GM11168 (cell line): Measurements from ENCODE around the gene C15orf39.

Experiments
- in situ Hi-C: fragments of 300-500 bp; cut with MboI; formaldehyde crosslinking; loops from one replicate; pipeline ENCODE4 v1.12.0; 2022; ENCODE audit warnings: low sequenced_read_pairs; ENCODE audit not compliant: unreplicated experiment

The C15orf39 gene

DNA sequence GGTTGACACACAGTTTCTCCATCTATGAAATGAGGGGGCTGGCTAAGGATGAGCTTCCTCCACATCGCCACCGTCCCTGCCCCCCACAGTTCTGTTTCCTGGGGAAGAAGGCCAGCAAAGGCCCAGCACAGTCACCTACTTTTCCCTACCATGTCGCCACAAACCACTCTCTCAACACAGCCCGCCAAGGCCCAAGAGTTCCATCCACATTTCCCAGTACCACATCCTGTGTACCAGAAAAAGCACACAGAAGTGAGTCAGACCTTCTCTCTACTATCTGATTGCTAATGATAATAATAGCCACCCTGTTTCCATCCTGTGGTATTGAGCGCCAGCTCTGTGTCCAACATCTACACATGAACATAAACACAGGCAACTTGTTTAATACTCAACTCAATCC lies 30.3 kb upstream of the C15orf39 start:
- in situ Hi-C loops = no loop called here

DNA sequence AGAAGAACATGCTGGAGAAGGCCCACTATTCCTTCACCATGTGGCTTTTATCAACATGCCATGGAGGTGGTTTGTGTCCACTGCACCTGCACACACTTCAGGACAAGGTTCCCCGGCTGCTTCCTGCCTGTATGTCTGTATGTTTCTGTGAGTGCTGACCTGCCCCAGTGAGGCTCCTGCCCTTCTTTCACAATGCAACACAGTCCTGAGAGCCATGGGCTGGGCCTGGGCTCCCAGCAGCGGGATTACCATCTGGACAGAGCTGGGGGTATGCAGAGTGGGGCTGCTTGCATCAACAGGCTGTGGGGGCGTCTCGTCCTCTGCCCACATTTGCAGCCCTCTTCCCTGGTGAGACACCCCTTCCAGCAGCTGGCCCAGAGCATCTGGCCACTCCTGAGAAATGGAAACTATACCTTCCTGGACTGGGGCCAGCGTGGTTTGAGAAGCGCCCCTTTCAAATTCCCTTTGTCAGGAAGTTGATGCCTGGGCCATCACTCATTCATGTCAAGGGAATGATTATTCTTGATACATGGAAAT lies 29.3 kb upstream of the C15orf39 start:
- in situ Hi-C loops = no loop called here

DNA sequence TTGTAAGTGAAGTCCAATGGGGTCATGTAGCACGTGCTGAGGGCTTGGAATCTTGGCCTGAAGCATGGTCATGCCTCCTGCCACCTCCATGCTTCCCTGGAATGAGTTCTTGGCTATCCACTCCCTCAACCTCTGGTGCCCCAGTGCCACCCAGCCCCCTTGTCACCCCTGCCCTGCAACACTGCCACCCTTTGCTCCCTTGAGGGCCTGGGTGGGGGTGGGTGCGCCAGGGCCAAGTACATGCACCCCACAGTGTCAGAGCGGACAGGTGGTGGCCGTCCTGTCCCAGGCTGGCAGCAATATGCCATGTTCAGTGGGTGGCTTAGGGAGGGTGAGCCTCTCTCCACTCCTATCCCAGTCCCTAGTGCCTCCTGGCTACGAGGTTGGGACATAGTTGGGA lies 27.6 kb upstream of the C15orf39 start:
- in situ Hi-C loops = no loop called here

DNA sequence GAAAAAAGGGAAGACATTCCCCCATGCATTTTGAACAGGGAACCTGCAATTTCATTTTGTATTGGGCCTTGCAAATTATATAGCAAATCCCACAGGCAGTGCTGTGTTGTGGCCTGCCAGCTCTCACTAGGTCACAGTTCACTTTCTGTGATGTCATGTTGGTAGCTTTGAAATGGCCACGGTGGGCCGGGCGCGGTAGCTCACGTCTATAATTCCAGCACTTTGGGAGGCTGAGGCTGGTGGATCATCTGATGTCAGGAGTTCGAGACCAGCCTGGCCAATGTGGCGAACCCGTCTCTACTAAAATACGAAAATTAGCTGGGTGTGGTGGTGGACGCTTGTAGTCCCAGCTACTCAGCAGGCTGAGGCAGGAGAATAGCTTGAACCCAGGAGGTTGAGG lies 27.0 kb upstream of the C15orf39 start:
- in situ Hi-C loops = no loop called here

DNA sequence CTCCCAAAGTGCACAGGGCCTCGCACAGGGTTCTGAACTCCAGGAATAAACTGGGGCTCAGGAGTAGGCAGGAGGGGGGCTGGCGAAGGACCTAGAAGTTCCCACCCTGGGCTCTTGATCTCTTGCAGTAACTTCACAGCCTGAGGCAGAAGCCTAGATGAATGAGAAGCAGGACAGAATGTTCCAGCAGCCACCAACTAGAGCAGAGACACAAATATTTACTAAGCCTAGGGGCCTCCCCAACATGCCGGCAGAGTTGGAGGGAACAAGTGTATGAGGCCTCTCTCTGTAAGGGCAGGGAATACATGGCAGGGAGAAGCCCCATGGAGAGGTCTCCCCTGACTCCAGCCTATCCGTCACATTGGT lies 25.3 kb upstream of the C15orf39 start:
- in situ Hi-C loops = no loop called here

DNA sequence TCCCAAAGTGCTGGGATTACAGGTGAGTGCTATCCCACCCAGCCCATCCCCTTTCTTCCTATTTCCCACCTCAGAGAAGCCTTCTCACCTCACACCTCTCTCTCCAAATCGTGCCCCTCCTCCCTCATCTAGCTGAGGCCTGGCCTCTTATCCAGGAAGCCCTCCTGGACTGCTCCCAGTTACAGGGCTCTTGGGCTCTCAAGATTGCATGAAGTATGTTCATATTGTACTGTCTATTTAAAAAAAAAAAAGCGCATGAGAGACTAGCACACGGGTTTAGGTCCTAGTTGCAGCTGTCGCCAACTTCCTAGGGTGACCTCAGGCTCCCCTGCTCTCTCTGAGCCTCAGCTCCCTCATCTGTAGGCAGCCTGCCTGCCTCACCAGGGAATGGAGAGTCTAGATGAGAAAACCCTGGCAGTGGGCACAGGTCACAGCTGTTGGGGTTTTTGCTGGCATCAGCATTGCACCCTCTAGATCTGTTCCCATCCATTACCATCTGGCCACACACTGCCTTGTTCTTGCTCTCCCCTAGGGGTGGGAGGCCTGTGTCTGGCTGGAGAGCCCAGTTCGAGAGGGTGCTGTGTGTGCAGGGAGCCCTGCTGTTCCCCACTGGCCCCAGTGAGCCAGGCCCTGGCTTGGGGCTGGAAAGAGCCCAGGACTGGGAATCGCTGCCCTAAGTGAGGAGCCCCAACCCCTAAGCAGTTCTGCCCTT lies 24.2 kb upstream of the C15orf39 start:
- in situ Hi-C loops = no loop called here

DNA sequence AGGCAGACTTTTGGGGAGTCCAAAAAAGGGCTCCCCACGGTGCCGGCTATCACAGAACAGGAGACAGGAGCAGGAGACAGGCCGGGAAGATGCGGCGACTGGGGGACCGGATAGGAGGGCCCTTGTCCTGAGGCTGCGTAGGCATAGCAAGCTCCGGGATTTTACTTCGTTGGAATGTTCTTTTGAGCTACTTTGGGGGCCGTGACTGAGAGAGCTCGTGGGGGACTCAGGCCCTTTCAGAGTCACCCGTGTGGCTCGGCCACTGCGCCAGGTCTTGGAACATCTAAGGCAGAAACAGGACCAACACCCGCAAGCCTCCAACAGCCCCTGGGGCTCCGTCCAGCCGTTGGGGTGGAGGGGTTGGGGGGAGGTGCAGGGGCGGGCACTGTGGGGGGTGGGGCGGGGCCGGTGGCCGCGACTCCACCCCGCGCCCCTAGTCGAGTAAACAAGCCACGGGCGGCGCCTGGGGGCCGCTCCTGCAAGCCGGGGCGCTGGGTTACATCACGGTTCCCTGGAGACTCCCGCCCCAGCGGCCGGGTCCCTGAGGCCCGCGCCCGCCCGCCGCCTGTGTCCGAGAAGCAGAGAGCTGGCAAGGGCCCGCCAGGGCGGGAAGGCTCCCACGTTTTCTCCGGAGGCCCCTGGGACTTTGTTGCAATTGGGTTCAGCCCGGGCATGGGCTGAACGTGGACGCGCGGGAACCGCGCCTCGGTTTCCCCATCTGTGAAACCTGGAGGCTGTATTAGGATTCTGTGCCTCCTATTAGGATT lies 23.3 kb upstream of the C15orf39 start:
- in situ Hi-C loops = no loop called here

DNA sequence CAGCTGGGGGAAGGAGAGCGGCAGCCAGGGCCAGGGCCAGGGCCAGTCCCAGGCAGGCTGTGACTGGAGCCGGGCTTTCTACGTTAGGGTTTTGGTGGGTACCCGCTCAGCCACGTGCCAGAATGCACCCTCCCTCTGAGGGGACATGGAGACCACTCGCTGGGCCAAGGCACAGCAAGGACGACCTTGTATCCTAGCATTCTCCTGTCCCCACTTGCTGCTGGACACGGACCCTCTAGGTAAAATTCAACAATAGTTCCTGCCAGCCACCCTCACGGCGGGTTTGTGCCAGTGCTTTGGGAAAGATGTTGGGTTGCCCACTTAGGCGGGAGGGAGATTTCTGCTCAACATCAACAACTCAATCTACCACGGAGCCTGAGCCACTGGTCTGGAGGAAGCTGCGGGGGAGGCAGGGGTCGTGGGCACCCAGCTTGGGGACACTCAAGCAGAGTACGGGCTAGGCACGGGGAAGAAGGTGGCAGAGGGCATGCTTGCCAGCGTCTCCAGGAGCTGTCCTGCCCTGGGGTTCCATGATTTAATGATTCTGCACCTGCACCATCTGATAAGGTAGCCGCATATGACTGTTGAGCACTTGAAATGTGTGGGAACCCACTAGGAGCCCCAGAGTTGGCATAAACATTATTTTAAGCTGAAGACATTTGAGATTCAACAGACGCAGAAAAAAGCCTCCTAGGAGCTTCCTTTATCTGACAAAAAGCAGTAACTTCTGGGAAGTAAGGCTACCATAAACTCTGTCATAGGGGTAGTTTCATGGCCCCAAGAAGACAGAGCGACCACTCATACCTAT lies 22.5 kb upstream of the C15orf39 start:
- in situ Hi-C loops = no loop called here

DNA sequence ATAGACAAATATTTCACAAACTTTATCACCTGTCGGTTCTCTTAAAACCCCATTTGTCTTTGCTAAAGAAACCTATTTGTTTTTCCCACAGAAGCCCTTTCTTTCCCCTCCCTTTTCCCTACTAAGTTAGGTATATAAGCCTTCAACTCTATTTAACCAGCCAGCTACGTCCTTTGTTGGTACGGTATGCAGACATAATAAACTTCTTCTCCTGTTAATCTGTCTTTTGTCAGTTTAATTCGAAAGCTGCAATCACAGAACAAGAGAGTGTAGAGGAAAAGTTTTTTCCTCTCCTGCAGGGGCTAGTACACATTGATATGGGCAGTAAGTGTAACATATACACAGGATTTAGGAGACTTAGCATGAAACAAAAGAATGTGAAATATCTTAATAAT lies 21.9 kb upstream of the C15orf39 start:
- in situ Hi-C loops = no loop called here

DNA sequence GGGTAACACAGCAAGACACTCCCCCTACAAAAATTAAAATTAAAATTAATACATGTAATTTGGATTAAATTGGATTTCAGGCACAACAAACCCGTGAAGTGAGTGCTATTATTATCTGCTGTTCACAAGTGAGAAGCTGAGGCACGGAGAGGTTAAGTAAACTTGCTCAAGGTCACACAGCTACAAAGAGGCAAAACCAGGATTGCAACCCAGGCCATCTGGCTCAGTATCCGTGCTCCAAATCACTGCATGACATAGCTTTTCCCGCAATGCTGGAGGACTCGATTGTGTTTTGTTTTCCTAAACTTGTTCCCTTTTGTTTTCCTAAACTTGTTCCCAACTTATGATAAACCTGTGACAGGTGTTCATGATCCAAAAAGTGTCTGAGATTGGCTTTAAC lies 19.9 kb upstream of the C15orf39 start:
- in situ Hi-C loops = no loop called here

DNA sequence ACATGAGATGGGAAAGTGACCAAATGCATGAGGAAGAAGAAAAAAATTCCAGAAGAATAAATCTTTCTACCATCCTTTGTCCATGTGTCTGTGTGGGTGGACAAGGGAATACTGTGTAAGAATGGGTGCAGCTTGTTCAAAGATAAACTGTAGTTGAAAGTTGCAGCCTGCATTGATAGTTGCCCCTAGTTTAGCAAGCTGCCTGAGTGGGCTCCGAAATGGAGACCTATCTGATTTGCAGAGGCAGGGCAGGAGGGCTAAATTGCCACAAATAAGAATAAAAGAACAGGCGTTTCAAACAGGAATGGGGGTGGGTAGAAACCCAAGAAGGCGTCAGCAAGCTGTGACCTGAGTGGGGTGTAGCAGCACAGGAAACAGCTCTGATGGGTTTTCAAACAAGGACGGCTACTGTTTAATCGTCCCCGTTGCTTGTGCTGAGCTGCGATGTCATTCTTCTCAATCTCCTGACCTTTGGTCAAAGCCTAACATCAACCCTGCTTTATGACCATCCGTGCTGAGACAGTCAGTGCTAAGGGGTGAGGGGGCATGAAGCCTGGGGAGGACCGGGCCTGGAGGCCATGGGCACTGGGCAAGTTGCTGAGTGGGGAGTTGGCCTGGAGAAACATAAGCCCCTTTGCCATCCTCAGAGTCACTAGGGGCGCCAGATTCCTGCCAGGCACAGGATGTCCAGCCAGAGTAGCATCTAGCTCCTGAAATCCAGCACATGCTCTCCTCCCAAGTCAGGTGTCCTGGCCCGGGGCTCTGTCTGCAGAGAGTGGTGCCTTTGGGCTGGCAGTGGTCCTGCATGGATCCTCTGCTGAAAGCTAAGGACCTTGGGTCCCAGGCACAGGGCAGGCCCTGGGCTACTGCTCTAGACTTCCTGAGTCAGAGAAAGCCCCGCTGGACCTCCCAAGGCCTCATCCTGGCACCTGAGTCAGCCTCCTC lies 19.2 kb upstream of the C15orf39 start:
- in situ Hi-C loops = no loop called here

DNA sequence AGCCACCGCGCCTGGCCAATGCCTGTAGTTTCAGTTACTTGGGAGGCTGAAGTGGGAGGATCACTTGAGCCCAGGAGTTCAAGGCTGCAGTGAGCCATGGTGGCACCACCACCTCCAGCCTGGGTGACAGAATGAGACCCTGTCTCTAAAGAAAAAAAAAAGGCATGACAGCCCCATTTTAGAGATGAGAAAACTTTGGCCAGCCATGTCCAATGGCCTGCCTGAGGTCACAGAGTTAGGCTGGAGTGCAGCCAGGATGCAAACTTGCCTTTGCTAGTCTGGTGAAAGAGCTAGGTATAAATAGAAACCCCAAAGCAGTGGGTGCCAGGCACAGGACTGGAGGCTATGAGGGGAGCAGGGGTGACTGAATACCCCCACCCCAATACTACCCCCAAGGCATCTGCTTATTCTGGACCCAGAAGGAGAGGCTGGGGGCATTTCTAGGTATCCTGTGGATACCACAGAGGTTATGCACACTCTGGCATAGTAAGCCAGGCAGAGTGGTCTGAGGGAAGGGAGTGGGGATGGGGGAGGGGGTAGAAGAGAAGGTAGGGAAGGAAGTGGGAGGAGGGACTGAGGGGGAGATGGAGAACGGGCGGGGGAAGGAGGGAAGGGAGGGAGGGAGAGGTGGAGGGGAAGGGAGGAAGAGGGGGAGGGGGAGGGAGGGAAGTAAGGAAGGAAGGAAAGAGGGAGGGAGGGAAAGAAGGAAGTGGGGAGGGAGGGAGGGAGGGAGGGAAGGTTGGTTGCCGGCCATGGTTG lies 16.2 kb upstream of the C15orf39 start:
- in situ Hi-C loops = no loop called here

DNA sequence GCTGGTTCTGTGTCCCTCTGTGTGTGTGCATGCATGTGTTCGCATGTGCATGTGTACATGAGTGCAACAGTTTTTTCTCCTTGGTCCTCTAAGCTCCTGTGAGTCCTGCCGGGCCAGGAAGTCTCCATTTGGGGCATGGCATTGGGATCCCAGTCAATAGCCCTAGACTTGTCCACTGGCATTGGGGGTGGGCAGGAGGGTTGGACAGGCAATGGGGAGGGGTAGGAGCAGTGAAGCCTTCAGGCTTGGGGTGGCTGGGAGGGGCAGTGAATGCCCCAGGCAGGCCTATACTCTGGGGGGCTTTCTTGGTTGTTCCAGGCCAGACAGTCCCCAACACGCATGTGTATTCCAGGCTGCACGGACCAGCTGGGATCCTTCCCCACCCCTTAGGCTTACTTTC lies 15.6 kb upstream of the C15orf39 start:
- in situ Hi-C loops = no loop called here

DNA sequence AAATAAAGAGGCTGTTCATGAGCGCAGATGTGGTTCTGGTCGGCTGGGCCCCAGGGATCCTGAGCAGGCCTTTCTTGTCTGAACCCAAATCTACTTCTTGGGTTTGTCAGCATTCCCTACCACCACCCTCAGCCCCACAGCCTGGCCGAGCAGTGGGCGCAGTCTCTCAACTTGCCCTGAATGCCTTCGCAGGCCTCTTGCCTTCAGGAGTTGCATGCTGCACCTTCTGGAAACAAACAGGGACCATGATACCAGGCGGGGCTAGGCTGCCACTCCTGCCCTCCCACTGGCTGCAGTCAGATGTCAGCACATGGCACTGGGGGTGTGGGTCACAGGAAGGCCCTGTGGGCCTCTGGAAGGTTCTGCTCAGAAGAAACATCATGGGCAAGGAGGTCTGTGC lies 13.2 kb upstream of the C15orf39 start:
- in situ Hi-C loops = no loop called here

DNA sequence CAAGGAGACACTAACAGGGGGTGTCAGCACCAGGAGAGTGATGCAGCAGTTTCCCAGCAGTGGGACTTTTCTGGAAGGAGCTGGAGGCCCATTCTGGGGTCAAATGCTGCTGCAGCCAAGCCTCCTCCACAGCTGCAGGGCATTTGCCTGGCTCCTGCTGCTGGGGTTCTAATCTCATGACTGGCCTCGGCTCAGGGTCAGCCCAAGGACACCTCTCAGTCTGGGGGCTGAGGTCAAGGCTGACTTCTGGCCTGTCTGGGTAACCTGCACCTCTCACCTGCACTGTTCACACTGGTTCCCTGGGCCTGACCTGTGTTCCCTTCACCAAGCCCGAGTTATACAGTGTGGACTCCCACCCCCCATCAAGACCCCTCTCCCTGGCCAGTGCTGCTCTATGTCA lies 10.4 kb upstream of the C15orf39 start:
- in situ Hi-C loops = no loop called here

DNA sequence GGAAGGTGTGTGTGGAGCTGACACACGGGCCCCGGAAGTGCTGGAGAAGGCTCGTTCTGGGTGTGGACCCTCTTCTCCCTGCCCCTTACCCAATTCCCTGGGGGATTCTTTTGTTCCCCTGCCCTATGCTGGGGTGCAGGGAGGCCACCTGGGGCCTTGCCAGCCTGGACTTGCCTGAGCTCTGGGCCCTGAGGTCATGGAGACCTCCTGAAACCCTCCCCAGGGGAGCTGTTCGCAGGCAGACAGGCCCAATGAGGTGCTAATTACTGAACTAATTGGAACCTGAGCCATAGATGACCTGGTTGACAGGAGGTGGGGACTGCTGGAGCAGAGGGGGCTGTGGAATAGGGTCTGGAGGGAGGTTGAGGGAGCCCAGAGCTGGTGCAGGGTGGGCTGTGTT lies 9.4 kb upstream of the C15orf39 start:
- in situ Hi-C loops = no loop called here

DNA sequence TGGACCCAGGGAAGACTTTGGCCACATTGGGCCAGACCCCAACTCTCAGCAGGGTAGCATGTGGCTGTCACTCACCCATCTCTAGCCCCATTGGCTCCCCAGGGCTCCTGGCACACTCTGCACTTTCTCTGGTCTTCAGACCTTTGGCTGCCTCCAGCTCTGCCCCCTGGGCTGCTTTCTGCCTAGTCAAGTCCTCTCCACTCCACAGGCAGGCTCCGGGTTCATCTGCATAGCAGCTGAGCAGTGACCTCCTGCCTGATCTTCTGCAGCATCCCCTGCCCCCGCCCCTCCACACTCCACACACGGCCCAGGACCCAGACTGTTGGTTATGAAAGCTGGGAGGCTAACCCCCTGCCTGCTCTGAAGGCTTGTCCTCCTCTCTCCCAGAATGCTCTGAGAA lies 8.4 kb upstream of the C15orf39 start:
- in situ Hi-C loops = no loop called here

DNA sequence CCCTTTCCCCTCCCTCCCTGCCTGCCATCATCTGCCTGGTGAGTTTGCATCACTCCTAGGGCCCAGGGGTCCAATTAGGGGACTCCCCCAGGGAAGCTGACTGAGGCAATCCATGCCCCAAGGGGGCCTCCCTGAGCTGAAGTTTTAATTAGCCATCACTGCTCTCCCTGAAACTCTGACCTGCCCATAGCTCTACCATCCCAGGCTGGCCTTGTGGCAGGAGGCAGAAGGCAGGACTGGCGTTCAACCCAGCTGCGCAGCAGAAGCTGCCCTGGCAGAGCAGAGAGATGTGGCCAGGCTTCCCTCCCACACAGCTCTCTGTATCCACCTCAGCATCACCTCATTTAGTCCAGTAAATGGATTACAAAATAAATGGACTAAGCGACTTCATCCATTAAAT lies 7.7 kb upstream of the C15orf39 start:
- in situ Hi-C loops = no loop called here

DNA sequence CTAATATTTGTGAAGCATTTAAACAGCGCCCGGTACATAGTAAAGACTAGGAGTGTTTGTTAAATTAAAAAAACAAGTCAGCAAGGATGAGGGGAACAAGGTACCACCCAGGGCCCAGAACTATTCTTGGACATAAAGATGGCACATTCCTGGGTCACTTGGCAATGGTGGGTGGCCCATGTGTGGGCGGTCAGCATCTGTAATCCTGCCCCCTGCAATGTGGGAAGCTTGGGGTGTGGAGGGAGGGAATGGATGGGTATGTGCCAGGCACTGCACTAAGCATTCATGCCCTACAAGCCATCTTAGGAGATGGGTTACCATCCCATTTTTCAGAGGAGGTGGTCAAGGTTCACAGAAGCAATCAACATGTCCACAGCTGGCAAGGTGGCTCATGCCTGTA lies 7.3 kb upstream of the C15orf39 start:
- in situ Hi-C loops = no loop called here
